ENCODE results near the gene ZNF892.

- no peak for TF ChIP-seq HDAC1 (CRISPR knock-in tag; IDR thresholded peaks at IDR 0.05)
- TF ChIP-seq SETDB1 (CRISPR knock-in tag; IDR thresholded peaks at IDR 0.05; ENCODE audit: borderline replicate concordance), result no peak
- TF ChIP-seq ZSCAN29 (CRISPR knock-in tag; conservative IDR thresholded peaks at IDR 0.05), result no peak
- no peak for TF ChIP-seq CTCF (CRISPR knock-in tag; IDR thresholded peaks at IDR 0.05)
- no peak for TF ChIP-seq PHF20 (CRISPR knock-in tag; IDR thresholded peaks at IDR 0.05)
- no peak for TF ChIP-seq EZH2 (conservative IDR thresholded peaks at IDR 0.05; ENCODE audit: low read depth, low read length)
- TF ChIP-seq GABPA (IDR thresholded peaks at IDR 0.05; ENCODE audit: low read depth, low read length), result no peak
- no peak for TF ChIP-seq GABPA (CRISPR knock-in tag; IDR thresholded peaks at IDR 0.05; ENCODE audit: low read depth)
- no peak for TF ChIP-seq JUND (CRISPR knock-in tag; IDR thresholded peaks at IDR 0.05)
- no peak for TF ChIP-seq SMARCC2 (IDR thresholded peaks at IDR 0.05)
- TF ChIP-seq ZNF773 (CRISPR knock-in tag; IDR thresholded peaks at IDR 0.05; ENCODE audit: borderline replicate concordance), result no peak
Measured at GRCh38 chr2:95165030-95165370, 42.3 kb upstream of the ZNF892 start.
